Neutrophil (primary cell): ENCODE measurements around the gene LRRC8A.
"Not testable (repeated sequence)": the region's sequence is repeated elsewhere in the genome, so short reads cannot be mapped to it uniquely, and the experiment has no call there.

Experiments
- H3K27ac ChIP-seq: fragments of 200-600 bp; sonication (generic); 2 replicates; pipeline ENCODE4 v1.5.1; 2016; ENCODE audit warnings: mild to moderate bottlenecking, moderate library complexity
- H3K27me3 ChIP-seq: fragments of 200-600 bp; sonication (generic); 2 replicates; pipeline ENCODE4 v1.6.0; 2016; ENCODE audit warnings: mild to moderate bottlenecking
- H3K36me3 ChIP-seq: fragments of 200-600 bp; sonication (generic); 2 replicates; pipeline ENCODE4 v1.5.1; 2017
- H3K4me1 ChIP-seq, 2 experiments: fragments of 200-600 bp in 1 of 2; sonication (generic) in 1 of 2; 1 replicate in 1 of 2; 2 replicates in 1 of 2; pipeline versions ENCODE4 v1.5.1 to v1.6.1; 2013 to 2016; ENCODE audit warnings: low read depth in 1 of 2, low read length in 1 of 2, mild to moderate bottlenecking in 1 of 2, moderate library complexity in 1 of 2; ENCODE audit not compliant: control insufficient read depth in 1 of 2, insufficient read depth in 1 of 2
- H3K4me3 ChIP-seq, 2 experiments: fragments of 200-600 bp in 1 of 2; sonication (generic) in 1 of 2; 1 replicate in 1 of 2; 2 replicates in 1 of 2; pipeline ENCODE4 v1.5.1; 2013 to 2016; ENCODE audit warnings: low read depth in 1 of 2, low read length in 1 of 2, mild to moderate bottlenecking in 1 of 2, moderate library complexity in 1 of 2
- H3K9me3 ChIP-seq: fragments of 200-600 bp; sonication (generic); 2 replicates; pipeline ENCODE4 v1.5.1; 2016
- CTCF ChIP-seq: fragments of 200-600 bp; sonication (generic); IDR thresholded peaks from 2 replicates; pipeline ENCODE4 v1.5.1; 2016; ENCODE audit warnings: antibody characterized with exemption

Gene LRRC8A

DNA sequence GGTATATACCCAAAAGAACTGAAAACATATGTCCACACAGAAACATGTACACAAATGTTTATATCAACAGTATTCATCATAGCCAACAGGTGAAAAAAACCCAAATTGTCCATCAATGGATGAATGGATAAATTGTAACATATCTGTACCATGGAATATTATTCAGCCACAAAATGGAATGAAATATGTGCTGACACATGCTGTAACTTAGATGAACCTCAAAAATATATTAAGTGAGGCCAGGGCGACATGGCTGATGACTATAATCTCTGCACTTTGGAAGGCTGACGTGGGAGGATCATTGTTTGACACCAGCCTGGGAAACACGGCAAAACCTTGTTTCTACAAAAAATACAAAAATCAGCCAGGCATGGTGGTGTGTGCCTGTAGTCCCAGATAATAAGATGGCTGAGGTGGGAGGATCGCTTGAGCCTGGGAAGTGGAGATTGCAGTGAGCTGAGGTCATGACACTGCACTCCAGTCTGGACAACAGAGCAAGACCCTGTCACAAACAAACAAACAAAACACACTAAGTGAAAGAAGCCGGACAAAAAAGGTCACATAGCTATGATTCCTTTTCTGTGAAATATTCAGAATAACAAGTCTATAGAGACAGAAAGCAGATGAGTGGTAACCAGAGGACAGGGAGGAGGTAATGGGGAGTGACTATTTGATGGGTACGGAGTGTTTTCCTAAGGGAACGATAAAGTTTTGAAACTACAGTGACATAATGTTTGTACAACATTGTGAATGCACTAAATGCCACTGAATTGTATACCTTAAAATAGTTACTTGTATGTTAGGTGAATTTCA is 11.6 kb upstream of the LRRC8A start:
- H3K4me3 ChIP-seq, result no peak overlapping the region
- peaks cover 0 to 5% of the 10 kb centered on the region in 2 experiments for H3K4me1 ChIP-seq
- H3K27me3 ChIP-seq, result no peaks in the 10 kb centered on the region
- no peak overlapping the region for H3K27ac ChIP-seq
- no peaks in the 10 kb centered on the region for H3K9me3 ChIP-seq
- H3K36me3 ChIP-seq, result no peaks in the 10 kb centered on the region
- TF ChIP-seq CTCF, result no peak

DNA sequence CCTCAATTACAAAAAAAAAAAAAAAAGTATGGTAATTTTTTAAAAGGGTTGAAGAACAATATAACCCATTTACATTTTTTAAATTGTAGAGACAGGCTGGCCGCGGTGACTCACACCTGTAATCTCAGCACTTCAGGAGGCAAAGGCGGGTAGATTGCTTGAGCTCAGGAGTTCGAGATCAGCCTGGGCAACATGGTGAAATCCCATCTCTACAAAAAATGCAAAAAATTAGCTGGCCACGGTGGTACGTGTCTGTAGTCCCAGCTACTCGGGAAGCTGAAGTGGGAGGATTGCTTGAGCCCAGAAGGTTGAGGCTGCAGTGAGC is 11.0 kb upstream of the LRRC8A start:
- not testable (repeated sequence) for H3K4me1 ChIP-seq, H3K9me3 ChIP-seq, H3K27ac ChIP-seq, H3K4me3 ChIP-seq, H3K36me3 ChIP-seq, H3K27me3 ChIP-seq

- Histone ChIP-seq H3K36me3 (no peaks in the 10 kb centered on the region), H3K9me3 (no peaks in the 10 kb centered on the region), H3K4me1 (peaks cover 18 to 23% of the 10 kb centered on the region in 2 experiments), H3K27me3 (no peaks in the 10 kb centered on the region), H3K4me3 (no peak overlapping the region), H3K27ac (no peak overlapping the region)
- TF ChIP-seq CTCF, result no peak
Measured at GRCh38 chr9:128877852-128878251, 4.1 kb upstream of the LRRC8A start.

GRCh38 chr9:128882677-128883603 is 1.0 kb downstream of the LRRC8A start:
- Histone ChIP-seq H3K36me3 (peaks cover 19% of the 10 kb centered on the region), H3K27me3 (no peaks in the 10 kb centered on the region), H3K4me1 (peaks cover 25 to 28% of the 10 kb centered on the region in 2 experiments), H3K4me3 (peak overlapping the region; percentile 89 to 93), H3K27ac (peak overlapping the region; percentile 90), H3K9me3 (no peaks in the 10 kb centered on the region)
- no peak for TF ChIP-seq CTCF

- H3K4me3 ChIP-seq, result no peak overlapping the region
- TF ChIP-seq CTCF, result no peak
Measured at GRCh38 chr9:128884164-128884563, 2.2 kb downstream of the LRRC8A start.

GRCh38 chr9:128885376-128885775 is 3.4 kb downstream of the LRRC8A start:
- TF ChIP-seq CTCF, result no peak
- Histone ChIP-seq H3K27me3 (no peaks in the 10 kb centered on the region), H3K4me3 (no peak overlapping the region), H3K36me3 (peaks cover 28% of the 10 kb centered on the region), H3K9me3 (no peaks in the 10 kb centered on the region), H3K27ac (no peak overlapping the region), H3K4me1 (peaks cover 25 to 28% of the 10 kb centered on the region in 2 experiments)

More at GRCh38 chr9:128884164-128884563, 2.2 kb downstream of the LRRC8A start:
- no peaks in the 10 kb centered on the region for H3K27me3 ChIP-seq
- no peaks in the 10 kb centered on the region for H3K9me3 ChIP-seq
- peaks cover 24% of the 10 kb centered on the region for H3K36me3 ChIP-seq
- H3K27ac ChIP-seq, result no peak overlapping the region
- peaks cover 25 to 28% of the 10 kb centered on the region in 2 experiments for H3K4me1 ChIP-seq
